Measurements from ENCODE around the gene NSUN7. TPM values are rescaled to one million over a fixed set of nuclear protein-coding genes. Genes with fewer than 3 reads are reported as not detected.

The NSUN7 gene
- total RNA-seq, 3 donors from 2014 or later (not counting 1 experiment from before 2014, with no cell fraction given) = 0.14 to 0.23 TPM; not detected in 1

DNA sequence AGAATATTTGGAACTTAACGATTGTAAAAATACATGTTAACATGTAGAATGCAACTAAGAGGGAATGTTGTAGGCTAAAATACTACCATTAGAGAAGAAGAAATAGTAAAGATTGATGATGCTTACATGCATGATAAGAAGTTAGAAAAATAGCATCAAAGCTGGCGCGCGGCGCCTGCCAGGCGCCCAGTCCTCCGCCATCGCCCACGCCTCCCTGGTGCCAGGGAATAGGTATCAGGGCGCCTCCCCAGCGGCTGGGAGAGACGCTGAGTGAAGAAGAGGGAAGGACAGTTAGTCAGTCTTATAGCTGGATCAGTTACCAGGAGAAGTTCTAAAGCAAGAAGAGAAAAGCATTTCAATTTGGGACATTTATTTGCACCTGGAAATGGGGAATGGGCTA is 36.0 kb downstream of the NSUN7 start:
- no peak overlapping the region for H3K27ac Mint-ChIP-seq
- Histone ChIP-seq H3K27me3 (ENCODE audit: control insufficient read depth, insufficient read depth, low read length) (no peaks in the 10 kb centered on the region), H3K4me1 (ENCODE audit: control insufficient read depth, insufficient read depth, low read length) (no peaks in the 10 kb centered on the region), H3K27ac (ENCODE audit: low read length) (no peak overlapping the region), H3K4me3 (ENCODE audit: low read length) (no peak overlapping the region), H3K36me3 (ENCODE audit: control insufficient read depth, insufficient read depth, low read length) (no peaks in the 10 kb centered on the region), H3K9me3 (ENCODE audit: control insufficient read depth, insufficient read depth, low read length) (no peaks in the 10 kb centered on the region)
- intact Hi-C loops (cut with micrococcal nuclease) = no loop called here
- H3K4me1 Mint-ChIP-seq = no peaks in the 10 kb centered on the region
- ATAC-seq (no peak), DNase-seq (no peak)
- TF ChIP-seq, protein P1, sequence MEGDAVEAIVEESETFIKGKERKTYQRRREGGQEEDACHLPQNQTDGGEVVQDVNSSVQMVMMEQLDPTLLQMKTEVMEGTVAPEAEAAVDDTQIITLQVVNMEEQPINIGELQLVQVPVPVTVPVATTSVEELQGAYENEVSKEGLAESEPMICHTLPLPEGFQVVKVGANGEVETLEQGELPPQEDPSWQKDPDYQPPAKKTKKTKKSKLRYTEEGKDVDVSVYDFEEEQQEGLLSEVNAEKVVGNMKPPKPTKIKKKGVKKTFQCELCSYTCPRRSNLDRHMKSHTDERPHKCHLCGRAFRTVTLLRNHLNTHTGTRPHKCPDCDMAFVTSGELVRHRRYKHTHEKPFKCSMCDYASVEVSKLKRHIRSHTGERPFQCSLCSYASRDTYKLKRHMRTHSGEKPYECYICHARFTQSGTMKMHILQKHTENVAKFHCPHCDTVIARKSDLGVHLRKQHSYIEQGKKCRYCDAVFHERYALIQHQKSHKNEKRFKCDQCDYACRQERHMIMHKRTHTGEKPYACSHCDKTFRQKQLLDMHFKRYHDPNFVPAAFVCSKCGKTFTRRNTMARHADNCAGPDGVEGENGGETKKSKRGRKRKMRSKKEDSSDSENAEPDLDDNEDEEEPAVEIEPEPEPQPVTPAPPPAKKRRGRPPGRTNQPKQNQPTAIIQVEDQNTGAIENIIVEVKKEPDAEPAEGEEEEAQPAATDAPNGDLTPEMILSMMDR (IDR thresholded peaks at IDR 0.05) = no peak
- H3K27me3 Mint-ChIP-seq (ENCODE audit: low read depth in 2 of 2) = peaks cover 0 to 3% of the 10 kb centered on the region in 2 donors
- no peaks in the 10 kb centered on the region for H3K36me3 Mint-ChIP-seq
- H3K4me3 Mint-ChIP-seq = no peak overlapping the region
- no peaks in the 10 kb centered on the region for H3K9me3 Mint-ChIP-seq
- WGBS (ENCODE audit: insufficient coverage) = 96% methylated on average over 12 of the region's 12 CpGs

DNA sequence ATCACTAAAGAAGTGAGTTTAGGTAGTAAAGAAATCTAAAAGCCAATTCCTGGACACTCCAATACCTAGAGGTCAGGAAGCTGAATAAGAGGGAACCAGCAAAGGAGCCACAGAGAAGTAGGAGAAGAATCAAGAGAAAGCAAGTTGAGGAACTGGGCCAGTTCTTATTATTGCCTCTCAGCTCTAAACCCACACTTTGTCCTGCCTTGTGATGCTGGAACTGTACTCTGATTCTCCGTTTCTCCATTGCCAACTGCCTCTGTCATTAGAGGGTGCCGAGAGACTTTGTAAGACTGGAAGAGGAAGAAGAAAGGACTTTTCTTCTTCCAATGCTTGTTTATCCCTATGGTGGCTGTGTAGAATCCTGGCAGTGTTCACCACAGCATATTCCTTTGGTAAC is 38.6 kb downstream of the NSUN7 start:
- WGBS (ENCODE audit: insufficient coverage) = 85% methylated on average over 2 of the region's 2 CpGs
- Mint-ChIP-seq H3K27ac (no peak overlapping the region), H3K36me3 (no peaks in the 10 kb centered on the region), H3K9me3 (no peaks in the 10 kb centered on the region), H3K27me3 (ENCODE audit: low read depth in 2 of 2) (peaks cover 0 to 3% of the 10 kb centered on the region in 2 donors), H3K4me1 (no peaks in the 10 kb centered on the region), H3K4me3 (no peak overlapping the region)
- no peak for DNase-seq
- intact Hi-C loops (cut with micrococcal nuclease) = no loop called here
- no peak for ATAC-seq
- H3K9me3 ChIP-seq (ENCODE audit: control insufficient read depth, insufficient read depth, low read length) = no peaks in the 10 kb centered on the region
- H3K36me3 ChIP-seq (ENCODE audit: control insufficient read depth, insufficient read depth, low read length) = no peaks in the 10 kb centered on the region
- no peaks in the 10 kb centered on the region for H3K4me1 ChIP-seq (ENCODE audit: control insufficient read depth, insufficient read depth, low read length)
- no peak overlapping the region for H3K27ac ChIP-seq (ENCODE audit: low read length)
- H3K4me3 ChIP-seq (ENCODE audit: low read length) = no peak overlapping the region
- TF ChIP-seq, protein P1 (IDR thresholded peaks at IDR 0.05) = no peak
- H3K27me3 ChIP-seq (ENCODE audit: control insufficient read depth, insufficient read depth, low read length) = no peaks in the 10 kb centered on the region

DNA sequence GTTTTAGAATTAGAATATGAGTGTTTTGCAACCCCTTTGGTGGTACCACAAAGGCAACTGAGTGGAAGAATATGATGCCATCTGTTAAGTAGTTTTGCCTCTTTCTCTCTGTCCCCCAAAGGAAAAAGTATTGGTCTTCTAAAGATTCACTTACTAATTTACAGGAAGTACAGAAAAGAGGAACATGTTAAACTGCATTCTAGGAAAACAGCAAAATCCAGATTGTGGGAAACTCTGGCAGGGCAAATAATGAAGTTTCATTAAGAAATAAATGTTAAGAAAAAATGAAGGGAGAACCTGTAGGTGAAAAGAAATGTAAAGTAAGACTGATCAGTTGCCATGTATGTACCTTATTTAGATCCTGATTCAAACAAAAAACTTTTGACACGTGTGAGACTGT is 39.3 kb downstream of the NSUN7 start:
- intact Hi-C loops (cut with micrococcal nuclease) = no loop called here
- H3K27me3 Mint-ChIP-seq (ENCODE audit: low read depth in 2 of 2) = peaks cover 0 to 3% of the 10 kb centered on the region in 2 donors

DNA sequence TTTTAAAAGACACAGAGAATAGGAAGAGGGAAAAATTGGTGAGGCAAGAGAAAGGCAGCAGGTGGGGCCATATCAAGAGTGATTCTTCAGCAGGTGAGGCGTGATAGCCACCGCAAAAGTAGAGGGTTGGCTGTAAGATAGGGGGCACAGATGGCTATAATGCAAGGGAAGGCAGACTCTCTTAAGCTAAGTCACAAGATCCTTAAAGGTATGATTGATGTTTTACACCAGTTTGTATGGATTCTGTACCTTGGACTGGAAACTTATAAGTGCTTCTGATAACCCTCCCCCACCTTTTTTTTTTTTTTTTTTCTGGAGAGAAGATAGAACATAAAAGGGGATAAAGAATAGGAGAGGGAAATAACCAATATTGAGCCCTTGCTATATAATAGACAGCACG is 40.0 kb downstream of the NSUN7 start:
- intact Hi-C loops (cut with micrococcal nuclease) = no loop called here
- TF ChIP-seq, protein P1 (IDR thresholded peaks at IDR 0.05) = no peak

More for the DNA sequence above, 39.3 kb downstream of the NSUN7 start:
- no peaks in the 10 kb centered on the region for H3K9me3 ChIP-seq (ENCODE audit: control insufficient read depth, insufficient read depth, low read length)
- H3K9me3 Mint-ChIP-seq = no peaks in the 10 kb centered on the region
- no peak overlapping the region for H3K27ac Mint-ChIP-seq
- no peak for ATAC-seq
- no peaks in the 10 kb centered on the region for H3K4me1 ChIP-seq (ENCODE audit: control insufficient read depth, insufficient read depth, low read length)
- no peak overlapping the region for H3K4me3 ChIP-seq (ENCODE audit: low read length)
- WGBS (ENCODE audit: insufficient coverage) = 86% methylated on average over 1 of the region's 1 CpG
- no peaks in the 10 kb centered on the region for H3K36me3 ChIP-seq (ENCODE audit: control insufficient read depth, insufficient read depth, low read length)
- no peaks in the 10 kb centered on the region for H3K36me3 Mint-ChIP-seq
- no peak overlapping the region for H3K27ac ChIP-seq (ENCODE audit: low read length)
- H3K27me3 ChIP-seq (ENCODE audit: control insufficient read depth, insufficient read depth, low read length) = no peaks in the 10 kb centered on the region
- DNase-seq = no peak
- H3K4me3 Mint-ChIP-seq = no peak overlapping the region
- H3K4me1 Mint-ChIP-seq = no peaks in the 10 kb centered on the region
- TF ChIP-seq, protein P1 (IDR thresholded peaks at IDR 0.05) = no peak

More for the DNA sequence above, 40.0 kb downstream of the NSUN7 start:
- no peak overlapping the region for H3K4me3 ChIP-seq (ENCODE audit: low read length)
- peaks cover 0 to 3% of the 10 kb centered on the region in 2 donors for H3K27me3 Mint-ChIP-seq (ENCODE audit: low read depth in 2 of 2)
- no peaks in the 10 kb centered on the region for H3K36me3 Mint-ChIP-seq
- H3K9me3 ChIP-seq (ENCODE audit: control insufficient read depth, insufficient read depth, low read length) = no peaks in the 10 kb centered on the region
- DNase-seq (no peak), ATAC-seq (no peak)
- WGBS (ENCODE audit: insufficient coverage) = 82% methylated on average over 2 of the region's 3 CpGs
- no peak overlapping the region for H3K27ac Mint-ChIP-seq
- H3K4me3 Mint-ChIP-seq = no peak overlapping the region
- no peaks in the 10 kb centered on the region for H3K4me1 ChIP-seq (ENCODE audit: control insufficient read depth, insufficient read depth, low read length)
- H3K4me1 Mint-ChIP-seq = no peaks in the 10 kb centered on the region
- H3K27ac ChIP-seq (ENCODE audit: low read length) = no peak overlapping the region
- no peaks in the 10 kb centered on the region for H3K27me3 ChIP-seq (ENCODE audit: control insufficient read depth, insufficient read depth, low read length)
- H3K36me3 ChIP-seq (ENCODE audit: control insufficient read depth, insufficient read depth, low read length) = no peaks in the 10 kb centered on the region
- no peaks in the 10 kb centered on the region for H3K9me3 Mint-ChIP-seq
